K562 (cell line): ENCODE data around the gene DGKZ. TPM values are rescaled to one million over a fixed set of nuclear protein-coding genes. Genes with fewer than 3 reads are reported as not detected.

Experiments
- ATAC-seq: fragments of 200-7000 bp; cut with Tn5 transposase; 3 replicates; pipeline ENCODE4 v1.9.1; 2020; ENCODE audit warnings: moderate library complexity
- BruUV-seq: library from RNA; stranded (reverse); fragments of 400-500 nt; replicated peaks from 2 replicates; lab custom pipeline; 2021; lab: Mats Ljungman, UMichigan
- CTCF ChIA-PET: fragments of 300-600 bp; formaldehyde crosslinking; extraction: SDS; loops from one replicate; lab custom pipeline; 2021; ENCODE audit warnings: low intra/inter-chr PET ratio; lab: Yijun Ruan, JAX
- POLR2A ChIA-PET: fragments of 300-600, 350-650 bp; sonication (Branson Sonifier 250); formaldehyde crosslinking; extraction: SDS; loops from one replicate; lab custom pipeline; 2021; ENCODE audit warnings: antibody characterized with exemption, inconsistent platforms; lab: Yijun Ruan, JAX
- DNase-seq, 4 experiments: peaks; one replicate each; pipeline versions ENCODE4 v3.0.0 to v3.0.0-alpha.2; 2011 to 2018; ENCODE audit warnings: low spot score in 3 of 4, mixed read lengths in 3 of 4; ENCODE audit errors: extremely low read depth in 1 of 4
- FAIRE-seq: peaks from 2 replicates; lab custom pipeline; 2011; peaks lifted over from hg19 to GRCh38; lab: Jason Lieb, UNC
- H2AFZ ChIP-seq: 2 replicates; pipeline ENCODE4 v1.6.0; 2011; ENCODE audit warnings: low read depth, low read length, control low read depth, inconsistent platforms
- H3K27ac ChIP-seq: fragments of 200-600 bp; 3 replicates; pipeline ENCODE4 v1.8.0; 2011; ENCODE audit warnings: low read depth, mild to moderate bottlenecking, control low read depth, inconsistent platforms, low read length, moderate library complexity, mixed read lengths; ENCODE audit errors: extremely low read depth
- H3K27me3 ChIP-seq, 2 experiments: fragments of 300-600 bp in 1 of 2; 2 replicates in 1 of 2; 3 replicates in 1 of 2; pipeline versions ENCODE4 v1.6.0 to v1.8.0; 2011; ENCODE audit warnings: inconsistent platforms in 2 of 2, low read length in 2 of 2, mild to moderate bottlenecking in 1 of 2, mixed read lengths in 1 of 2, moderate library complexity in 1 of 2; ENCODE audit not compliant: control insufficient read depth in 2 of 2, insufficient read depth in 2 of 2
- H3K36me3 ChIP-seq: fragments of 300-600 bp; 3 replicates; pipeline ENCODE4 v1.8.0; 2011; ENCODE audit warnings: mild to moderate bottlenecking, low read length, inconsistent platforms; ENCODE audit not compliant: control insufficient read depth, insufficient read depth
- H3K4me1 ChIP-seq, 2 experiments: fragments of 200-600 bp in 1 of 2; replicated peaks in 1 of 2; 2 replicates in 1 of 2; 3 replicates in 1 of 2; pipeline versions ENCODE4 v1.5.1 to v1.8.0; 2011; ENCODE audit warnings: inconsistent platforms in 2 of 2, low read length in 2 of 2, mild to moderate bottlenecking in 1 of 2, mixed read lengths in 1 of 2, moderate library complexity in 1 of 2; ENCODE audit not compliant: control insufficient read depth in 2 of 2, insufficient read depth in 2 of 2
- H3K4me2 ChIP-seq: 2 replicates; pipeline ENCODE4 v1.6.1; 2011; ENCODE audit warnings: low read length, control low read depth, inconsistent platforms, mixed read lengths; ENCODE audit not compliant: insufficient read depth
- H3K4me3 ChIP-seq: fragments of 200-600 bp; sonication (generic), shearing (Covaris generic); 2 replicates; pipeline ENCODE4 v1.5.1; 2016; ENCODE audit warnings: control low read depth, inconsistent platforms
- H3K79me2 ChIP-seq: fragments of 200-600 bp; 3 replicates; pipeline ENCODE4 v1.8.0; 2011; ENCODE audit warnings: low read length, inconsistent platforms; ENCODE audit not compliant: control insufficient read depth, insufficient read depth
- H3K9ac ChIP-seq, 2 experiments: 2 replicates each; pipeline versions ENCODE4 v1.6.0 to v1.6.1; 2011; ENCODE audit warnings: low read depth in 2 of 2, low read length in 2 of 2, control low read depth in 1 of 2, inconsistent platforms in 1 of 2, mild to moderate bottlenecking in 1 of 2, mixed read lengths in 1 of 2; ENCODE audit not compliant: insufficient read depth in 1 of 2
- H3K9me1 ChIP-seq: one replicate; pipeline ENCODE4 v1.6.0; 2011; ENCODE audit warnings: inconsistent platforms, mild to moderate bottlenecking, low read length, moderate library complexity; ENCODE audit not compliant: control insufficient read depth, insufficient read depth
- H3K9me3 ChIP-seq: replicated peaks from 2 replicates; pipeline ENCODE4 v1.5.1; 2011; ENCODE audit warnings: low read depth, low read length, inconsistent platforms; ENCODE audit not compliant: control insufficient read depth, insufficient read depth
- H4K20me1 ChIP-seq: replicated peaks from 2 replicates; pipeline ENCODE4 v1.6.1; 2011; ENCODE audit warnings: low read length, inconsistent platforms, mixed read lengths; ENCODE audit not compliant: control insufficient read depth, insufficient read depth
- BRCA1 ChIP-seq, 2 experiments: fragments of 450-650 bp in 1 of 2; sonication (generic) in 1 of 2; formaldehyde crosslinking in 1 of 2; IDR thresholded peaks; 2 replicates each; pipeline versions ENCODE4 v1.5.0 to v1.6.1; 2017 to 2020; ENCODE audit warnings: mild to moderate bottlenecking in 1 of 2, missing genetic modification reagents in 1 of 2
- FIP1L1 ChIP-seq: fragments of 200-400 bp; formaldehyde crosslinking; IDR thresholded peaks from 2 replicates; pipeline ENCODE4 v1.6.1; 2018; ENCODE audit warnings: mild to moderate bottlenecking, low read depth, low read length; ENCODE audit not compliant: poor library complexity, severe bottlenecking
- HNRNPL ChIP-seq: fragments of 200-400 bp; formaldehyde crosslinking; IDR thresholded peaks from 2 replicates; pipeline ENCODE4 v1.6.1; 2017; ENCODE audit warnings: low read depth, mild to moderate bottlenecking, low read length
- PBX2 ChIP-seq, 2 experiments: IDR thresholded peaks in 1 of 2; conservative IDR thresholded peaks in 1 of 2; 2 replicates each; pipeline ENCODE4 v1.6.1; 2016; ENCODE audit warnings: low read depth in 2 of 2, mild to moderate bottlenecking in 1 of 2, missing compliant biosample characterization in 1 of 2, missing genetic modification characterization in 1 of 2, moderate library complexity in 1 of 2
- PCBP1 ChIP-seq: fragments of 200-400 bp; formaldehyde crosslinking; IDR thresholded peaks from 2 replicates; pipeline ENCODE4 v1.6.1; 2018; ENCODE audit warnings: mild to moderate bottlenecking, low read depth, low read length; ENCODE audit not compliant: poor library complexity, severe bottlenecking
- POLR2G ChIP-seq: fragments of 200-400 bp; formaldehyde crosslinking; IDR thresholded peaks from 2 replicates; pipeline ENCODE4 v1.6.1; 2017; ENCODE audit warnings: low read depth, mild to moderate bottlenecking, antibody characterized with exemption, low read length, moderate library complexity
- SMARCC2 ChIP-seq: fragments of 450-650 bp; IDR thresholded peaks from 2 replicates; pipeline ENCODE4 v1.6.1; 2017; ENCODE audit warnings: antibody characterized with exemption, moderate library complexity, mild to moderate bottlenecking, low read depth
- TCFL5 ChIP-seq: fragments of 250-450 bp; sonication (Bioruptor Pico); conservative IDR thresholded peaks from 2 replicates; pipeline ENCODE4 v1.6.1; 2021; ENCODE audit warnings: mild to moderate bottlenecking, moderate library complexity, matching md5 sums
- TFAP4 ChIP-seq: sonication (generic); formaldehyde crosslinking; IDR thresholded peaks from 2 replicates; pipeline ENCODE4 v1.8.0; 2022; ENCODE audit warnings: missing genetic modification reagents, mild to moderate bottlenecking, moderate library complexity, borderline replicate concordance
- ZFPM2 ChIP-seq: fragments of 250-450 bp; sonication (Bioruptor Pico); IDR thresholded peaks from 2 replicates; pipeline ENCODE4 v1.5.1; 2022; ENCODE audit warnings: mild to moderate bottlenecking
- ZFX ChIP-seq: sonication (generic); formaldehyde crosslinking; IDR thresholded peaks from 2 replicates; pipeline ENCODE4 v1.8.0; 2022; ENCODE audit warnings: mild to moderate bottlenecking, missing genetic modification reagents, moderate library complexity
- ZKSCAN8 ChIP-seq: fragments of 200-800 bp; sonication (Bioruptor generic); IDR thresholded peaks from 2 replicates; pipeline ENCODE4 v1.6.1; 2016; ENCODE audit warnings: missing genetic modification characterization, missing compliant biosample characterization
- WGBS: fragments of 100-300 bp; shearing (Covaris generic); methylation state at CpG from one replicate; pipeline ENCODE4 v1.1.6; 2016; ENCODE audit warnings: low coverage, mixed read lengths; ENCODE audit not compliant: insufficient coverage; ENCODE audit errors: missing lambda C conversion rate; 5-methylcytosine and 5-hydroxymethylcytosine counted together
- in situ Hi-C: fragments of 300-500 bp; cut with MboI; formaldehyde crosslinking; loops from 4 replicates; pipeline ENCODE4 v1.15.0; 2018; ENCODE audit warnings: inconsistent platforms, mixed read lengths
- intact Hi-C: fragments of 100-400 bp; cut with micrococcal nuclease; formaldehyde crosslinking; loops from 2 replicates; pipeline ENCODE4 v1.14.2; 2022
- polyA plus RNA-seq, 8 experiments: library from polyadenylated mRNA; depleted of rRNA in 4 of 8; stranded (reverse) in 5 of 8; unstranded in 3 of 8; fragments of >200 nt; fragmentation: Nextera tagmentation in 2 of 8; fragmentation: Illumina TruSeq in 1 of 8; extraction: Ambion mirVana in 2 of 8; extraction: Trizol in 1 of 8; gene quantifications; 2 replicates each; pipeline versions ENCODE4 v1.2.1 to v1.2.3, GENCODE V29; 2011 to 2014; ENCODE audit warnings: inconsistent platforms in 1 of 8, missing spikeins in 1 of 8
- total RNA-seq, 7 experiments: library from RNA; depleted of rRNA in 6 of 7; stranded (reverse); fragments of >200 nt in 6 of 7; fragmentation: Illumina TruSeq in 2 of 7; extraction: Trizol in 2 of 7; gene quantifications; 2 replicates each; pipeline versions ENCODE4 v1.2.1 to v1.2.3, GENCODE V29; 2011 to 2021; ENCODE audit warnings: low replicate concordance in 1 of 7

Gene DGKZ
- total and polyA plus RNA-seq, 9 of the 15 experiments (the other 6 are each of a cell fraction or from before 2014, with no cell fraction given): 0.51 to 100 (median 44.2) TPM

GRCh38 chr11:46363455-46364005 is 16.3 kb downstream of the DGKZ start:
- ChIA-PET CTCF (no interaction called here), POLR2A (interaction anchor here (0.6 to 2.0 kb wide), 3 partner anchors 11 to 163 kb away, joined by 3 to 7 read pairs (median 4); no protein-coding TSS in a partner anchor)
- Histone ChIP-seq H3K4me3 (no peak overlapping the region), H3K27me3 (no peaks in the 10 kb centered on the region), H3K27ac (peak overlapping the region; percentile 63; the same call in 1 of the 3 replicates), H3K36me3 (peaks cover 41% of the 10 kb centered on the region; the same call in 2 of the 3 replicates), H3K9me3 (no peaks in the 10 kb centered on the region), H4K20me1 (no peaks in the 10 kb centered on the region; the same call in 1 of the 2 replicates), H2AFZ (no peak overlapping the region), H3K4me2 (no peak overlapping the region), H3K9ac (peak overlapping the region in 1 of 2 experiments; percentile 36; a peak in 2 of 4 replicates), H3K9me1 (peaks cover 3% of the 10 kb centered on the region), H3K79me2 (peaks cover 42% of the 10 kb centered on the region), H3K4me1 (peaks cover 29 to 61% of the 10 kb centered on the region in 2 experiments)
- no peak for FAIRE-seq
- no TSS peak for BruUV-seq
- intact Hi-C loops (no loop called here), in situ Hi-C loops (no loop called here)
- WGBS: 82% methylated on average over 21 of the region's 21 CpGs
- no peak for TF ChIP-seq PBX2 (CRISPR knock-in tag; IDR thresholded peaks at IDR 0.05; ENCODE audit: low read depth)
- TF ChIP-seq PBX2 (tag; conservative IDR thresholded peaks at IDR 0.05; ENCODE audit: low read depth): no peak
- TF ChIP-seq TCFL5 (CRISPR knock-in tag): no peak
- peak; percentile 39; the same call in 1 of the 2 replicates for TF ChIP-seq TFAP4 (CRISPR knock-in tag)
- 0 out of 2 replicates have a peak, but pooled peaks have one; percentile 24 for TF ChIP-seq HNRNPL
- TF ChIP-seq POLR2G: peak; percentile 13; the same call in 1 of the 2 replicates
- TF ChIP-seq ZFX (CRISPR knock-in tag): peak; percentile 19
- TF ChIP-seq ZFPM2 (CRISPR knock-in tag): no peak
- TF ChIP-seq SMARCC2: no peak
- no peak for TF ChIP-seq ZKSCAN8 (CRISPR knock-in tag)
- peak; percentile 43 for TF ChIP-seq PCBP1
- TF ChIP-seq FIP1L1: peak; percentile 38
- no peak for TF ChIP-seq BRCA1 (IDR thresholded peaks at IDR 0.05)
- TF ChIP-seq BRCA1 (CRISPR knock-in tag; IDR thresholded peaks at IDR 0.05): 0 out of 2 replicates have a peak, but pooled peaks have one; percentile 76
- no peak for ATAC-seq
- no peak for DNase-seq
